Common myeloid progenitor, CD34-positive (primary cell): ENCODE results near the gene IRF9.
A peak's percentile ranks its signal among the peaks of the same experiment; 100 is the strongest.

Experiments used
- CTCF ChIA-PET: fragments of 350-600 bp; sonication (Branson Sonifier 250); formaldehyde crosslinking; loops from one replicate; lab custom pipeline; 2021; ENCODE audit warnings: antibody characterized with exemption; lab: Charles Lee
- POLR2A ChIA-PET: fragments of 350-600 bp; sonication (Branson Sonifier 250); formaldehyde crosslinking; loops from one replicate; lab custom pipeline; 2021; ENCODE audit warnings: antibody characterized with exemption; lab: Charles Lee
- DNase-seq, 3 donors: peaks; one replicate each; pipeline versions ENCODE4 v3.0.0 to v3.0.0-alpha.2; 2013
- H3K27ac ChIP-seq, 2 experiments: 1 replicate in 1 of 2; 2 replicates in 1 of 2; pipeline ENCODE4 v1.7.0; 2013; ENCODE audit warnings: inconsistent platforms in 2 of 2, low read length in 2 of 2, mild to moderate bottlenecking in 2 of 2, low read depth in 1 of 2, moderate library complexity in 1 of 2; ENCODE audit not compliant: severe bottlenecking in 2 of 2, insufficient read depth in 1 of 2, poor library complexity in 1 of 2
- H3K27me3 ChIP-seq, 5 experiments: replicated peaks in 2 of 5; 1 replicate in 3 of 5; 2 replicates in 2 of 5; pipeline versions ENCODE4 v1.6.1 to v1.7.0; 2013; ENCODE audit warnings: low read length in 4 of 5, mild to moderate bottlenecking in 2 of 5, moderate library complexity in 2 of 5, inconsistent platforms in 1 of 5; ENCODE audit not compliant: insufficient read depth in 5 of 5, control insufficient read depth in 4 of 5
- H3K36me3 ChIP-seq, 4 experiments: 1 replicate in 2 of 4; 2 replicates in 2 of 4; pipeline versions ENCODE4 v1.6.1 to v1.7.0; 2013; ENCODE audit warnings: low read length in 3 of 4, control low read depth in 1 of 4, mild to moderate bottlenecking in 1 of 4; ENCODE audit not compliant: control insufficient read depth in 4 of 4, insufficient read depth in 4 of 4
- H3K4me1 ChIP-seq, 4 experiments: 1 replicate in 3 of 4; 2 replicates in 1 of 4; pipeline versions ENCODE4 v1.6.1 to v1.7.1; 2013; ENCODE audit warnings: low read length in 3 of 4, mild to moderate bottlenecking in 3 of 4, control low read depth in 1 of 4, inconsistent platforms in 1 of 4, moderate library complexity in 1 of 4; ENCODE audit not compliant: control insufficient read depth in 4 of 4, insufficient read depth in 4 of 4; ENCODE audit errors: control extremely low read depth in 1 of 4
- H3K4me3 ChIP-seq, 7 experiments: 1 replicate in 4 of 7; 2 replicates in 3 of 7; pipeline versions ENCODE4 v1.5.1 to v1.7.0; 2013; ENCODE audit warnings: mild to moderate bottlenecking in 7 of 7, low read length in 6 of 7, moderate library complexity in 6 of 7, inconsistent platforms in 2 of 7, low read depth in 2 of 7, control low read depth in 1 of 7; ENCODE audit not compliant: insufficient read depth in 4 of 7, control insufficient read depth in 1 of 7; ENCODE audit errors: extremely low read depth in 1 of 7
- H3K9me3 ChIP-seq, 5 experiments: 1 replicate in 4 of 5; 2 replicates in 1 of 5; pipeline versions ENCODE4 v1.6.1 to v1.7.1; 2013; ENCODE audit warnings: low read length in 4 of 5, mild to moderate bottlenecking in 2 of 5, inconsistent platforms in 1 of 5, low read depth in 1 of 5, moderate library complexity in 1 of 5; ENCODE audit not compliant: control insufficient read depth in 4 of 5, insufficient read depth in 2 of 5; ENCODE audit errors: control extremely low read depth in 1 of 5
- WGBS: methylation state at CpG from one replicate; pipeline ENCODE4 v1.1.5; 2013; ENCODE audit not compliant: insufficient coverage; 5-methylcytosine and 5-hydroxymethylcytosine counted together

IRF9 gene

GRCh38 chr14:24116128-24116814, 44.8 kb upstream of the IRF9 start:
- POLR2A ChIA-PET: interaction anchor here (1.2 to 1.3 kb wide), 2 partner anchors 8 to 13 kb away, joined by 3 to 5 read pairs; no protein-coding TSS in a partner anchor
- Histone ChIP-seq H3K9me3 (no peaks in the 10 kb centered on the region), H3K36me3 (peaks cover 14 to 46% (median 39%) of the 10 kb centered on the region in 4 experiments), H3K27ac (peak overlapping the region; percentile 95 to 98), H3K4me1 (peaks cover 8 to 29% (median 19%) of the 10 kb centered on the region in 4 experiments), H3K27me3 (no peaks in the 10 kb centered on the region), H3K4me3 (peak overlapping the region in 6 of 7 experiments; percentile 80 to 98 (median 92))
- DNase-seq: no peak
- CTCF ChIA-PET: interaction anchor here (1.0 to 7.7 kb wide), 9 partner anchors 8 to 80 kb away, joined by 3 to 46 read pairs (median 6); partner anchors contain the start of genes FITM1, IRF9 and PSME1
- WGBS: 97% methylated on average over 4 of the region's 6 CpGs

GRCh38 chr14:24117179-24117578, 43.9 kb upstream of the IRF9 start:
- no peaks in the 10 kb centered on the region for H3K9me3 ChIP-seq
- no peaks in the 10 kb centered on the region for H3K27me3 ChIP-seq
- ChIA-PET CTCF (interaction anchor here (0.9 to 7.7 kb wide), 7 partner anchors 8 to 557 kb away, joined by 3 to 46 read pairs (median 6); partner anchors contain the start of genes FITM1, IRF9 and PSME1), POLR2A (no interaction called here)
- WGBS: 100% methylated on average over 6 of the region's 6 CpGs
- H3K4me1 ChIP-seq: peaks cover 8 to 29% (median 19%) of the 10 kb centered on the region in 4 experiments
- DNase-seq: no peak
- H3K36me3 ChIP-seq: peaks cover 14 to 51% (median 45%) of the 10 kb centered on the region in 4 experiments
- peak overlapping the region in 1 of 2 experiments; percentile 31 for H3K27ac ChIP-seq
- H3K4me3 ChIP-seq: no peak overlapping the region

GRCh38 chr14:24119691-24120090, 41.4 kb upstream of the IRF9 start:
- Histone ChIP-seq H3K27me3 (no peaks in the 10 kb centered on the region), H3K27ac (no peak overlapping the region), H3K4me1 (peaks cover 8 to 18% (median 14%) of the 10 kb centered on the region in 4 experiments), H3K4me3 (no peak overlapping the region), H3K9me3 (no peaks in the 10 kb centered on the region), H3K36me3 (peaks cover 22 to 75% (median 61%) of the 10 kb centered on the region in 4 experiments)
- WGBS: 100% methylated on average over 4 of the region's 6 CpGs
- POLR2A ChIA-PET: interaction anchor here (0.5 to 0.6 kb wide), 2 partner anchors 43 to 60 kb away, joined by 3 to 4 read pairs; no protein-coding TSS in a partner anchor
- CTCF ChIA-PET: interaction anchor here (0.7 to 7.7 kb wide), 6 partner anchors 8 to 40 kb away, joined by 3 to 46 read pairs (median 6); partner anchors contain the start of gene FITM1
- DNase-seq: no peak

- ChIA-PET POLR2A (interaction anchor here (1.0 kb wide), 1 partner anchor 13 kb away, joined by 3 read pairs; no protein-coding TSS in a partner anchor), CTCF (interaction anchor here (0.8 kb wide), 1 partner anchor 12 kb away, joined by 3 read pairs; no protein-coding TSS in a partner anchor)
- Histone ChIP-seq H3K4me3 (no peak overlapping the region), H3K27ac (no peak overlapping the region), H3K27me3 (no peaks in the 10 kb centered on the region), H3K9me3 (no peaks in the 10 kb centered on the region), H3K4me1 (peaks cover 3 to 8% (median 4%) of the 10 kb centered on the region in 4 experiments), H3K36me3 (peaks cover 22 to 75% (median 61%) of the 10 kb centered on the region in 4 experiments)
- WGBS: 100% methylated on average over 3 of the region's 8 CpGs
- DNase-seq: no peak
These were observed 39.9 kb upstream of the IRF9 start for GRCh38 chr14:24121210-24121609.

GRCh38 chr14:24122416-24122815, 38.6 kb upstream of the IRF9 start:
- peaks cover 22 to 69% (median 53%) of the 10 kb centered on the region in 4 experiments for H3K36me3 ChIP-seq
- ChIA-PET POLR2A (interaction anchor here (1.0 kb wide), 1 partner anchor 12 kb away, joined by 3 read pairs; no protein-coding TSS in a partner anchor), CTCF (interaction anchor here (1.3 kb wide), 1 partner anchor 39 kb away, joined by 3 read pairs; the partner anchor contains the start of gene IRF9)
- H3K9me3 ChIP-seq: no peaks in the 10 kb centered on the region
- H3K4me1 ChIP-seq: no peaks in the 10 kb centered on the region
- no peak overlapping the region for H3K27ac ChIP-seq
- H3K27me3 ChIP-seq: no peaks in the 10 kb centered on the region
- no peak for DNase-seq
- no peak overlapping the region for H3K4me3 ChIP-seq
- 94% methylated on average over 3 of the region's 4 CpGs for WGBS

- WGBS: 99% methylated on average over 7 of the region's 8 CpGs
- H3K27me3 ChIP-seq: no peaks in the 10 kb centered on the region
- CTCF ChIA-PET: interaction anchor here (0.6 to 1.3 kb wide), 2 partner anchors 39 to 108 kb away, joined by 3 read pairs; partner anchors contain the start of gene IRF9
- no peak overlapping the region for H3K27ac ChIP-seq
- POLR2A ChIA-PET: no interaction called here
- no peak overlapping the region for H3K4me3 ChIP-seq
- peaks cover 19 to 65% (median 48%) of the 10 kb centered on the region in 4 experiments for H3K36me3 ChIP-seq
- no peaks in the 10 kb centered on the region for H3K9me3 ChIP-seq
- H3K4me1 ChIP-seq: no peaks in the 10 kb centered on the region
- no peak for DNase-seq
These were observed 38.2 kb upstream of the IRF9 start for GRCh38 chr14:24122898-24123297.
